Measurements from ENCODE around the gene BICDL1. TPM values are rescaled to one million over a fixed set of nuclear protein-coding genes. Genes with fewer than 3 reads are reported as not detected.

Gene BICDL1
- total and polyA plus RNA-seq, 2 of the 4 experiments (the other 2 are of a cell fraction): not detected

DNA sequence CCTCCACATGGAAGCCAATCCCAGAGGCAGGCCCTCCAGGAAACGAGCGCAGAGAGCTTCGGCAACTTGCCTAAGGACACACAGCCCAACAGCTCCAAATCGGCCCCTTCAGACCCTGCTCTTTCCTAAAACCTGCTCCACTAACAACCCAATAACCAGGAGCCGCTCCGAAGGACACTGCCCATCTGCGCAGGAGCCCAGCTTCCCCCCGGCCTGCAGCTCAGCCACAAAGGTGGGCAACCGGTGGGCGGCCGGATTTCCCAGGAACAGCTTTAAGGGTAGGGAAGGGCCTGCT, 114.0 kb downstream of the BICDL1 start:
- no peak overlapping the region for H3K14ac ChIP-seq (replicated peaks; ENCODE audit: low read depth, low read length)
- no peak overlapping the region for H4K91ac ChIP-seq (ENCODE audit: insufficient read depth, low read depth, low read length)
- peaks cover 7% of the 10 kb centered on the region; the same call in 1 of the 2 replicates for H3K4me1 ChIP-seq (ENCODE audit: control insufficient read depth, insufficient read depth, low read length)
- no peak overlapping the region for H3K27ac ChIP-seq (ENCODE audit: insufficient read depth, low read length)
- H2AFZ ChIP-seq (replicated peaks; ENCODE audit: low read length, poor library complexity): no peak overlapping the region
- WGBS, 2 experiments (ENCODE audit: extremely low coverage in 2 of 2, insufficient read length in 1 of 2): 93% methylated on average over 3 of the region's 11 CpGs; no CpG with 5 or more reads in 1 of the 2 experiments
- in situ Hi-C loops (cut with MboI; ENCODE audit: low sequenced_read_pairs) (loop anchor here (25.0 kb wide), 1 partner anchor 1741 kb away; the partner anchor contains the start of gene TAOK3), dilution Hi-C loops (cut with HindIII; ENCODE audit: low sequenced_read_pairs, unreplicated experiment) (no loop called here), intact Hi-C loops (cut with micrococcal nuclease) (no loop called here)
- no peak overlapping the region for H2AK5ac ChIP-seq (ENCODE audit: low read depth, low read length)
- H2BK5ac ChIP-seq (ENCODE audit: low read depth, low read length, poor library complexity, severe bottlenecking): no peak overlapping the region
- peaks cover 18% of the 10 kb centered on the region for H3K9me1 ChIP-seq (ENCODE audit: insufficient read depth, low read length)
- DNase-seq (no peak), ATAC-seq (ENCODE audit: low read depth) (no peak)
- BruUV-seq (replicated peaks): no TSS peak
- no peak overlapping the region for H3K23ac ChIP-seq (ENCODE audit: low read depth, low read length)
- H3K36me3 ChIP-seq (ENCODE audit: control insufficient read depth, insufficient read depth, low read length): peaks cover 55% of the 10 kb centered on the region
- H2BK20ac ChIP-seq (ENCODE audit: low read depth, low read length): no peak overlapping the region
- H4K8ac ChIP-seq (ENCODE audit: low read depth in 2 of 2, low read length in 2 of 2): no peak overlapping the region
- no peaks in the 10 kb centered on the region for H3K27me3 ChIP-seq (ENCODE audit: control insufficient read depth, insufficient read depth, low read length)
- H3K4ac ChIP-seq (ENCODE audit: low read depth, low read length): no peak overlapping the region
- no peak overlapping the region for H3K18ac ChIP-seq (ENCODE audit: low read depth, low read length)
- peaks cover 20 to 87% of the 10 kb centered on the region in 2 experiments for H3K79me1 ChIP-seq (ENCODE audit: low read depth in 1 of 2, low read length in 2 of 2)
- H3K4me2 ChIP-seq (ENCODE audit: low read depth, low read length): no peak overlapping the region
- no peak for TF ChIP-seq BHLHE40 (IDR thresholded peaks at IDR 0.05; ENCODE audit: low read depth, low read length)
- no peak for TF ChIP-seq USF2 (IDR thresholded peaks at IDR 0.05; ENCODE audit: low read depth, low read length)
- TF ChIP-seq MXI1 (IDR thresholded peaks at IDR 0.05; ENCODE audit: borderline replicate concordance, low read depth, low read length): no peak
- TF ChIP-seq RAD21 (IDR thresholded peaks at IDR 0.05; ENCODE audit: low read length): no peak
- no peak for TF ChIP-seq MAFK (IDR thresholded peaks at IDR 0.05; ENCODE audit: low read depth, low read length)
- TF ChIP-seq POLR2A (IDR thresholded peaks at IDR 0.05; ENCODE audit: low read depth, low read length): no peak
- no peak for TF ChIP-seq RCOR1 (IDR thresholded peaks at IDR 0.05; ENCODE audit: insufficient replicate concordance, low read length)
- TF ChIP-seq NFE2L2 (IDR thresholded peaks at IDR 0.05; ENCODE audit: low read depth, low read length): no peak
- no peak for TF ChIP-seq CHD1 (IDR thresholded peaks at IDR 0.05; ENCODE audit: low read depth, low read length)
- TF ChIP-seq CEBPB (IDR thresholded peaks at IDR 0.05; ENCODE audit: low read depth, low read length): no peak
- TF ChIP-seq CTCF (conservative IDR thresholded peaks at IDR 0.05; ENCODE audit: low read depth, low read length): no peak
- TF ChIP-seq, protein P1, sequence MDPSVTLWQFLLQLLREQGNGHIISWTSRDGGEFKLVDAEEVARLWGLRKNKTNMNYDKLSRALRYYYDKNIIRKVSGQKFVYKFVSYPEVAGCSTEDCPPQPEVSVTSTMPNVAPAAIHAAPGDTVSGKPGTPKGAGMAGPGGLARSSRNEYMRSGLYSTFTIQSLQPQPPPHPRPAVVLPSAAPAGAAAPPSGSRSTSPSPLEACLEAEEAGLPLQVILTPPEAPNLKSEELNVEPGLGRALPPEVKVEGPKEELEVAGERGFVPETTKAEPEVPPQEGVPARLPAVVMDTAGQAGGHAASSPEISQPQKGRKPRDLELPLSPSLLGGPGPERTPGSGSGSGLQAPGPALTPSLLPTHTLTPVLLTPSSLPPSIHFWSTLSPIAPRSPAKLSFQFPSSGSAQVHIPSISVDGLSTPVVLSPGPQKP (IDR thresholded peaks at IDR 0.05; ENCODE audit: borderline replicate concordance, low read depth, low read length): no peak
- TF ChIP-seq SMC3 (IDR thresholded peaks at IDR 0.05; ENCODE audit: low read depth, low read length): no peak
- peaks cover 81% of the 10 kb centered on the region for H4K20me1 ChIP-seq (ENCODE audit: insufficient read depth, low read length)
- no peak overlapping the region for H2BK15ac ChIP-seq (ENCODE audit: low read depth, low read length)
- ChIA-PET POLR2A (ENCODE audit: unreplicated experiment) (no interaction called here), CTCF (no interaction called here)
- H4K5ac ChIP-seq (ENCODE audit: low read depth, low read length): no peak overlapping the region
- no peak overlapping the region for H2BK120ac ChIP-seq (ENCODE audit: low read depth, low read length)
- H3K4me3 ChIP-seq (ENCODE audit: insufficient read depth, low read depth, low read length): no peak overlapping the region
- no peak overlapping the region for H3K9ac ChIP-seq (ENCODE audit: low read depth, low read length)
- no peak overlapping the region for H2AK9ac ChIP-seq (replicated peaks; ENCODE audit: low read depth, low read length, poor library complexity)
- H3K9me3 ChIP-seq (ENCODE audit: control insufficient read depth, insufficient read depth, low read length): no peaks in the 10 kb centered on the region
- H3K56ac ChIP-seq (ENCODE audit: extremely low read depth, insufficient read depth, low read length): no peak overlapping the region

All from IMR-90 (cell line).